C4-2B (cell line): ENCODE data around the gene ALDH3A2.
A peak's percentile ranks its signal among the peaks of the same experiment; 100 is the strongest.
"Not testable (repeated sequence)": the region's sequence is repeated elsewhere in the genome, so short reads cannot be mapped to it uniquely, and the experiment has no call there.

ENCODE experiments used
- H3K27ac ChIP-seq: fragments of 450-650 bp; 2 replicates; pipeline ENCODE4 v1.5.1; 2017
- ZFX ChIP-seq: fragments of 450-650 bp; IDR thresholded peaks from 2 replicates; pipeline ENCODE4 v1.6.1; 2017
- TF ChIP-seq, protein P1 (sequence below): fragments of 450-650 bp; conservative IDR thresholded peaks from 2 replicates; pipeline ENCODE4 v1.5.1; 2017; ENCODE audit warnings: mild to moderate bottlenecking

Gene ALDH3A2

GRCh38 chr17:19659366-19660177 lies 11.0 kb downstream of the ALDH3A2 start:
- peak overlapping the region; percentile 79 for H3K27ac ChIP-seq
- TF ChIP-seq, protein P1, sequence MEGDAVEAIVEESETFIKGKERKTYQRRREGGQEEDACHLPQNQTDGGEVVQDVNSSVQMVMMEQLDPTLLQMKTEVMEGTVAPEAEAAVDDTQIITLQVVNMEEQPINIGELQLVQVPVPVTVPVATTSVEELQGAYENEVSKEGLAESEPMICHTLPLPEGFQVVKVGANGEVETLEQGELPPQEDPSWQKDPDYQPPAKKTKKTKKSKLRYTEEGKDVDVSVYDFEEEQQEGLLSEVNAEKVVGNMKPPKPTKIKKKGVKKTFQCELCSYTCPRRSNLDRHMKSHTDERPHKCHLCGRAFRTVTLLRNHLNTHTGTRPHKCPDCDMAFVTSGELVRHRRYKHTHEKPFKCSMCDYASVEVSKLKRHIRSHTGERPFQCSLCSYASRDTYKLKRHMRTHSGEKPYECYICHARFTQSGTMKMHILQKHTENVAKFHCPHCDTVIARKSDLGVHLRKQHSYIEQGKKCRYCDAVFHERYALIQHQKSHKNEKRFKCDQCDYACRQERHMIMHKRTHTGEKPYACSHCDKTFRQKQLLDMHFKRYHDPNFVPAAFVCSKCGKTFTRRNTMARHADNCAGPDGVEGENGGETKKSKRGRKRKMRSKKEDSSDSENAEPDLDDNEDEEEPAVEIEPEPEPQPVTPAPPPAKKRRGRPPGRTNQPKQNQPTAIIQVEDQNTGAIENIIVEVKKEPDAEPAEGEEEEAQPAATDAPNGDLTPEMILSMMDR: no peak
- TF ChIP-seq ZFX: no peak

- peak overlapping the region; percentile 79 for H3K27ac ChIP-seq
- TF ChIP-seq, protein P1: no peak
- no peak for TF ChIP-seq ZFX
Measured at GRCh38 chr17:19660219-19660870, 11.8 kb downstream of the ALDH3A2 start.

DNA sequence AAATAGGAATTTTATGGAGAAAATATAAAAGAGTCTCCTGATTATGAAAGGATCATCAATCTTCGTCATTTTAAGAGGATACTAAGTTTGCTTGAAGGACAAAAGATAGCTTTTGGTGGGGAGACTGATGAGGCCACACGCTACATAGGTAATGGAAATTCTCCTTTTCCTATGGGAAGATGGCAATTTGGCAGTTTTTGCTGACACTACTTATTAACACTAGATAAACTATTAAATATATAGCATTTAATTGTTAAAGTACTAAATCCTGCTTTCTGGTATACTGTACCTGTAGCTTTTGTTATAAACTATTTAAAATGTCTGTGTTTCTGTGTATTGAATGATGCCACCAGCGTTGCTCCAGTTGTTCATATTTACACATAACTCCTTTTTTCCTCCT lies 12.6 kb downstream of the ALDH3A2 start:
- TF ChIP-seq ZFX: no peak
- TF ChIP-seq, protein P1: no peak
- no peak overlapping the region for H3K27ac ChIP-seq

GRCh38 chr17:19663097-19663496 lies 14.5 kb downstream of the ALDH3A2 start:
- TF ChIP-seq, protein P1: no peak
- TF ChIP-seq ZFX: no peak
- H3K27ac ChIP-seq: no peak overlapping the region

GRCh38 chr17:19664136-19664820 lies 15.7 kb downstream of the ALDH3A2 start:
- no peak overlapping the region for H3K27ac ChIP-seq
- TF ChIP-seq ZFX: no peak
- TF ChIP-seq, protein P1: no peak

GRCh38 chr17:19664821-19665181 lies 16.2 kb downstream of the ALDH3A2 start:
- no peak overlapping the region for H3K27ac ChIP-seq
- TF ChIP-seq, protein P1: no peak
- TF ChIP-seq ZFX: no peak

- not testable (repeated sequence) for H3K27ac ChIP-seq
Measured at GRCh38 chr17:19669680-19670079, 21.1 kb downstream of the ALDH3A2 start.
